HEK293T (cell line): Measurements from ENCODE around the gene TDRD9.

Source experiments
- ARNT ChIP-seq: fragments of 450-650 bp; IDR thresholded peaks from 2 replicates; pipeline ENCODE4 v1.6.1; 2017; ENCODE audit warnings: mild to moderate bottlenecking
- CTBP1 ChIP-seq: fragments of 450-650 bp; IDR thresholded peaks from 2 replicates; pipeline ENCODE4 v1.6.1; 2016; ENCODE audit warnings: borderline replicate concordance
- FOXA1 ChIP-seq: fragments of 450-650 bp; IDR thresholded peaks from 2 replicates; pipeline ENCODE4 v1.6.1; 2016; ENCODE audit warnings: mild to moderate bottlenecking
- FOXM1 ChIP-seq: fragments of 450-650 bp; IDR thresholded peaks from 2 replicates; pipeline ENCODE4 v1.6.1; 2017; ENCODE audit warnings: mild to moderate bottlenecking, borderline replicate concordance
- L3MBTL2 ChIP-seq: fragments of 450-650 bp; conservative IDR thresholded peaks from 2 replicates; pipeline ENCODE4 v1.6.1; 2016; ENCODE audit warnings: mild to moderate bottlenecking
- NFRKB ChIP-seq: fragments of 450-650 bp; IDR thresholded peaks from 2 replicates; pipeline ENCODE4 v1.6.1; 2016; ENCODE audit warnings: mild to moderate bottlenecking, moderate library complexity
- PKNOX1 ChIP-seq: fragments of 450-650 bp; IDR thresholded peaks from 2 replicates; pipeline ENCODE4 v1.6.1; 2016
- SP1 ChIP-seq: fragments of 450-650 bp; IDR thresholded peaks from 2 replicates; pipeline ENCODE4 v1.6.1; 2017
- SUZ12 ChIP-seq: fragments of 450-650 bp; IDR thresholded peaks from 2 replicates; pipeline ENCODE4 v1.6.1; 2016; ENCODE audit warnings: mild to moderate bottlenecking
- TARDBP ChIP-seq: fragments of 450-650 bp; IDR thresholded peaks from 2 replicates; pipeline ENCODE4 v1.6.1; 2016
- ZNF384 ChIP-seq: fragments of 450-650 bp; IDR thresholded peaks from 2 replicates; pipeline ENCODE4 v1.6.1; 2016

- no peak for TF ChIP-seq SUZ12
- no peak for TF ChIP-seq FOXM1
- no peak for TF ChIP-seq SP1
- no peak for TF ChIP-seq PKNOX1
- no peak for TF ChIP-seq ARNT
- no peak for TF ChIP-seq ZNF384
- no peak for TF ChIP-seq L3MBTL2
- TF ChIP-seq TARDBP: no peak
- no peak for TF ChIP-seq FOXA1
- TF ChIP-seq CTBP1: no peak
- TF ChIP-seq NFRKB: no peak
These were observed 19.7 kb upstream of the TDRD9 start for GRCh38 chr14:103908580-103908979.
